Transverse colon (tissue), 3 donors: Measurements from ENCODE around the gene GABRG3.

Source experiments
- EP300 ChIP-seq: sonication (generic); formaldehyde crosslinking; IDR thresholded peaks from one replicate; pipeline ENCODE4 v1.6.1; 2017; ENCODE audit warnings: antibody characterized with exemption, low read depth
- TF ChIP-seq, protein P1 (sequence below), 5 experiments: fragments of 200-600 bp in 3 of 5; fragments of 450-650 bp in 2 of 5; sonication (generic) in 3 of 5; IDR thresholded peaks; 1 replicate in 2 of 5; 2 replicates in 3 of 5; pipeline ENCODE4 v1.5.1; 2016 to 2017; ENCODE audit warnings: antibody characterized with exemption in 5 of 5, inconsistent platforms in 3 of 5, mild to moderate bottlenecking in 2 of 5, moderate library complexity in 1 of 5

DNA sequence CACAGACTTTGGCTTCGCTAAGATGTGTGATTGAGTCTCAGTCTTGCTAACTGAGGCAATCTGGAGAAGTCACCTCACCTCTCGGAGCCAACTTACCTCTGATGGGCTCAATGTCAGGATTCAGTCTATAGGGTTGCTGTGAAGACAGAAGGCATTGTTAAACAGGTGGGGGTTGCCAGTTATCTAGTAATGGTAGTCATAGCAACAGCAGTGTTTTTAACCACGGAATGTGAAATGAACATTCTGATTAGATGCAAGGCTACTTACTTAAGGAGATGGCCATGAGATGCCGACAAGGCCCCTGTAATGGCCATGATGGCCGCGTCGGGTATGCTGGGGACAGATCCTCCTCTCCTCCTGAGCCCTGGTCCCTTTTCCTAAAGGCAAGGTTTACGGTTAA lies 243.1 kb downstream of the GABRG3 start:
- TF ChIP-seq, protein P1, sequence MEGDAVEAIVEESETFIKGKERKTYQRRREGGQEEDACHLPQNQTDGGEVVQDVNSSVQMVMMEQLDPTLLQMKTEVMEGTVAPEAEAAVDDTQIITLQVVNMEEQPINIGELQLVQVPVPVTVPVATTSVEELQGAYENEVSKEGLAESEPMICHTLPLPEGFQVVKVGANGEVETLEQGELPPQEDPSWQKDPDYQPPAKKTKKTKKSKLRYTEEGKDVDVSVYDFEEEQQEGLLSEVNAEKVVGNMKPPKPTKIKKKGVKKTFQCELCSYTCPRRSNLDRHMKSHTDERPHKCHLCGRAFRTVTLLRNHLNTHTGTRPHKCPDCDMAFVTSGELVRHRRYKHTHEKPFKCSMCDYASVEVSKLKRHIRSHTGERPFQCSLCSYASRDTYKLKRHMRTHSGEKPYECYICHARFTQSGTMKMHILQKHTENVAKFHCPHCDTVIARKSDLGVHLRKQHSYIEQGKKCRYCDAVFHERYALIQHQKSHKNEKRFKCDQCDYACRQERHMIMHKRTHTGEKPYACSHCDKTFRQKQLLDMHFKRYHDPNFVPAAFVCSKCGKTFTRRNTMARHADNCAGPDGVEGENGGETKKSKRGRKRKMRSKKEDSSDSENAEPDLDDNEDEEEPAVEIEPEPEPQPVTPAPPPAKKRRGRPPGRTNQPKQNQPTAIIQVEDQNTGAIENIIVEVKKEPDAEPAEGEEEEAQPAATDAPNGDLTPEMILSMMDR (IDR thresholded peaks at IDR 0.05) = no peak
- no peak for TF ChIP-seq EP300
